ENCODE results near the gene TMEM18. TPM values are rescaled to one million over a fixed set of nuclear protein-coding genes. Genes with fewer than 3 reads are reported as not detected.
"Not testable (repeated sequence)": the region's sequence is repeated elsewhere in the genome, so short reads cannot be mapped to it uniquely, and the experiment has no call there.

Gene TMEM18
- total RNA-seq, 1 experiment from 2014 or later = 30.9 TPM

DNA sequence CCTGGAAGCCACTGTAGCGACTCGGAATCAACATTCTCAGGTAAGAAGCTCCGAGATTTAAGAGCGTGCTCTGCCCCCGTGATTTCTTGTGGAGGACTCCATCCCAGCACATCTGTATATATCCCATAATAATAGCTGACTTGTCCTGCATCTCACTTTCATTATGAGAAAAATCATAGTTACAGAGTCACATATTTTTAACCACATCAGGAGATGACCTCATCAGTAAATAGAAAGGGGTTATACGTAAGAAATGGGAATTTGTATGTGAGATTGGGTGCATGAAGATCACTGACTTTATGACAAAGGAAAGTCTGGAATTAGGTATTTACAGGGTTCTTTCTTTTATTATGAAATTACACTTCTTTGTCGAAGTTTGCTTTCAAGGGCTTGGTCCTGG, 16.4 kb upstream of the TMEM18 start:
- DNase-seq (ENCODE audit: low read depth) = no peak

DNA sequence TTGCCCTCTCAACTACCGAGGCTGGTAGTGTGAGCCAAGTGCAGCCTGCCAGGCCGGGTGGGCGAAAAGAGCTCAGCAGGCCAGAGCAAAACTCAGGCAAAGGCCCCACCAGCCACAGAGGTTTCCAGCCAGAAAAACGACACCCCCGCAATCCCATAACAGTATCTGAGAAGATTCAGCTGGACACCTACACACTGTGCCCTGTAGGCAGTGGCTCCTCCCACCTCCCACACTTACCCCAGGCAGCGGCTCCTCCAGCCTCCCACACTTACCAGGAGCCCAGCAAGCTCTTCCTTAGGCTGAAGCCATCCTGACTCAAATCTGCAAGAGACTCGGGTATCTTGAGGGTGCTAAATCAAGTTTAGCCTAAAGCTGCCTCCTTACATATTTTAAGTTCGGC, 15.6 kb upstream of the TMEM18 start:
- no peak for DNase-seq (ENCODE audit: low read depth)

DNA sequence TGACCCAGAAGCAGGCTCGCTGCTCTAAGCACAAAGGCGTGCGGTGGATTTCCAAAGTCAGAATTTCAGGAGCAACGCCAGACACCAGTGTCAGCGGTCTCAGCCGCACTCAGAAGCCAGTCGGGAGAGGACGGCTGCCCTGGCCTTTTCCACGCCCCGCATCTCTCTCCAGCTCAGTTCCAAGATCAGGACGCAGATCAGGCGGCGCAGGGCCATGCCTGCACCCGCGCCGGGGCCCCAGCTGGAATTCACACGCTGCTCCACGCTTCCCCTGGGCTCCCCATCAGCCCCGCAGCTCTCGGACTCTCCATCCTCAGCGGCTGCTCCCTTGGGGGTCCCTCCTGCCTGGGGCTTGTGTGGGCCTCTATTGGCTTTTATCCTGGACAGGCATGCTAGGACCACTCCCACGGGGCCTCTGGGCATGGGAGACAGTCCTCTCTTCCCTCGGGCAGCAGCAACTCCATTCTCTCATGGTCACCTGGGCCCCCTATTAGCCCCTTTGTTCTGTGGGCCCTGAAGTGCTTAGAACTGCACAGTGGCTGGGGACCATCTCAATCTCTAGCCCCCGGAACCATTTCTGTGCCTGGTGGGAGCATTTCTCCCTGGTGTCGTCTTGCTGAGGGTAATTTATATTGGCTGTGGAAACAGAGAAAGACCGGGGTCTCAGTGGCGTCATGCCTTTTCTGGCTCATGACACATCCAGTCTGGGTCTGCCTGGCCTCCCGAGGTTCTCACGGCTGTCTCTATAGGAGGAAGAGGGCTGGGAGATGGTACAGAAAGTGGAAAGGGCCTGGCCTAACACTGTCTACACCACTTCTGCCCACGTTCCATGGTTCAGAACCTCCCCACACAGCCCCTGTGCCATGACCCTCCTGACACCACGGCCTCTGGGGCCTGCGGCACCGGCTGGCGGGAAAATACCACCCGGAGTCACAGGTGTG, 14.9 kb upstream of the TMEM18 start:
- DNase-seq (ENCODE audit: low read depth) = no peak

- no peak for DNase-seq (ENCODE audit: low read depth)
Measured at GRCh38 chr2:690799-691198, 13.6 kb upstream of the TMEM18 start.

- no peak for DNase-seq (ENCODE audit: low read depth)
Measured at GRCh38 chr2:689877-690510, 12.8 kb upstream of the TMEM18 start.

DNA sequence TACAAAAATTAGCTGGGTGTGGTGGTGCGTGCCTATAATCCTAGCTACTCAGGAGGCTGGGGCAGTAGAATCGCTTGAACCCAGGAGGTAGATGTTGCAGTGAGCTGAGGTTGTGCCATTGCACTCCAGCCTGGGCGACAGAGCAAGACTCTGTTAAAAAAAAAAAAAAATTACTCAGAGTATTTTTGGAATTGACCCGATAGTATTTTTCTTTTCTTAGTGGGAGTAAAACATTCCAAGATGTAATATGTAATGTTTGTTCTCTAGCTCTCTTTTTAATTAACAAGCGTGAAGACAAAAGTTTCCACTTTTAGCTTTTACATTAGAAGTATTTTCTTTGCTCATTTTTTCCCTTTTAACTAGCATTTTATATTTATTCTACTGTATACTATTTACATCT, 12.0 kb upstream of the TMEM18 start:
- DNase-seq (ENCODE audit: low read depth) = no peak

DNA sequence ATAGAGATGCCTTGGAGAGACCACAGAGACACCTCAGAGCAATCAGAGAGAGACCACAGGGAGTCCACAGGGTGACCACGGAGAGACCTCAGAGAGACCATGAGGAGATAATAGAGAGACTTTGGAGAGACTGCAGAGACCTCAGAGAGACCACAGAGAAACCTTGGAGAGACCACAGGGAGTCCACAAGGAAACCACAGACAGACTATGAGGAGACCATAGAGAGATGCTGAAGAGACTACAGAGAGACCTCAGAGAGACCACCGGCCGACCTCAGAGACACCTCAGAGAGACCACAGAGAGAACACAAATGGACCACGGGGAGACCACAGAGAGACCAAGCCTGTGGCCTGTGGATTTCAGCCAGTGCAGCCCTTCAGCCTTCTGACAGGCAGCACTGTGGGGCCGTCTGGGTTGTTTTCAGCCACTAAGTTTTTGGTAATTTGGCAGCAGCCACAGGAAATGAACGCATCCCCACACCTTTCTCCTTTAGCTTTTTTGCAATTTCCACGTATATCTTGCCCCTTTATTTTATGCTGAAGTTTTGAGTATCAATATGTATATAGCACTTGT, 11.4 kb upstream of the TMEM18 start:
- DNase-seq (ENCODE audit: low read depth) = no peak

- no peak for DNase-seq (ENCODE audit: low read depth)
Measured at GRCh38 chr2:685421-685820, 8.2 kb upstream of the TMEM18 start.

DNA sequence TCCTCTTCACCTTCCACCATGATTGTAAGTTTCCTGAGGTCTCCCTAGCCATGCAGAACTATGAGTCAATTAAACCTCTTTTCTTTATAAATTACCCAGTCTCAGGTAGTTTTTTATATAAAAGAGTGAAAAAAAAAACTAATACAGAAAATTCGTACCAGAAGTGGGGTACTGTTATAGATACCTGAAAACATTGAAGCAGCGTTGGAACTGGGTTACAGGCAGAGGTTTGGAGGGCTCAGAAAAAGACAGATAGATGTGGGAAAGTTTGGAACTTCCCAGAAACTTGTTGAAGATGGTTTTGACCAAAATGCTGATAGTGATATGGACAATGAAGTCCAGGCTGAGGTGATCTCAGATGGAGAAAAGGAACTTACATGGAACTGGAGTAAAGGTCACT, 7.7 kb upstream of the TMEM18 start:
- DNase-seq (ENCODE audit: low read depth) = not testable (repeated sequence)

GRCh38 chr2:682226-682625, 5.0 kb upstream of the TMEM18 start:
- no peak for DNase-seq (ENCODE audit: low read depth)

DNA sequence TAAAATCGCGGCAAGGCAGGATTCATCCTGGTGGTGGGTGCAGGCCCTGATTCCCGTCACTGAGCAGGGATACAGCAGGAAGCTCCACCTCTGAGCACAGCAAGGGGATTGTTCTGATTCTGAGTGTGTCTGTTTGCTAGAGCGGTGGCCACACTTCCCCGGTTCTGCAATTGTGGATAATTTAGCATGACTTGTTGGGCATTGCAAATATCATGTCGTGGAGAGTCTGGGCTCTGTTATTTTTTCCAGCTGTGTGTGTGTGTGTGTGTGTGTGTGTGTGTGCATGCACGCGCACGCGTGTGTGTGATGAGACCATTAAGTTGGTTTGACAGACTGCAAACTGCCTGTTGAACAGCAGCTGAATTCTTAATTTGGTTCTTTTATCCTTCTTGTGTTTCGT, 4.1 kb upstream of the TMEM18 start:
- no peak for DNase-seq (ENCODE audit: low read depth)

- DNase-seq (ENCODE audit: low read depth) = no peak
Measured at GRCh38 chr2:680496-680895, 3.3 kb upstream of the TMEM18 start.

DNA sequence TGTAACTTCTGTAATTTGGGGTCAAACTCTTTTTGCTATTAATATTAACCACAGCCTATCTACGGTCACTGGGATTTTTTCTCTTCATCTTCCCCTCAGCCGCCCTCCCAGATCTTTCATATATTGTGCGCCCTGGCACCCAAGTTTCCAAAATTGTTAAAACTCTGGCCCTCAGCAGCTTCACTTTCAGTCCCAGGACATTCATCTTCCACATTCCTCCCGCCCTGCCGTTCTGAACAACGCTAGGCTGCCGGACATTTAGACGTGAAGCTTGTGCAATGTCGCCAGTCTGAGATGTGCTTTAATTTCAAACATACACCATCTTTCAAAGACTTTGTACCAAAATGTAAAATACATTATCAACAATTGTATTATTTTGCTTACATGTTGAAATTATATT, 1.8 kb upstream of the TMEM18 start:
- DNase-seq (ENCODE audit: low read depth) = no peak

DNA sequence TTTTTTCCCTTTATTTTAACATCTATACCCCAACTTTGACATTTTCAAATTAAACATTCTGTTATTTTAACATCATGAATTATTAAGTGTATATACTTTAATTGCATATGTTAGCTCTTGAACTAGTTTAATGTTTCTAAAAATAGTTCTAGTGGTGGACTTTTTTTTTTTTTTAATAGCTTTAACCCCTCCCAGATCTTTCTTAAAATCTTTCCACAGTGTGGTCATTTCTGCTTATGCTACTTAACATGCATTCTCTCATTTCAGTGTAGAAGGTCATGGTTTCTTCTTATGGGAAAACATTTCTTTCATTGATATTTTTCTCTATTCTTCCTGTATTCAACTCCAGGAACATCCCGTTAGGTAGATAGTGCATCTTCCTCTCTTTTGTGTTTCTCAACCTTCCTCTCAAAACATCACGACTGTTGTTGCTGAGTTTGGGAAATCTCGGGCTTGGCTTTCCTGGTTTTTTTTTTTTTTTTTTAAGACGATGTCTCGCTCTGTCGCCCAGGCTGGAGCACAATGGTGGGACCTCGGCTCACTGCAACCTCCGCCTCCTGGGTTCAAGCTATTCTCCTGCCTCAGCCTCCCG, 849 bp upstream of the TMEM18 start:
- DNase-seq (ENCODE audit: low read depth) = no peak

DNA sequence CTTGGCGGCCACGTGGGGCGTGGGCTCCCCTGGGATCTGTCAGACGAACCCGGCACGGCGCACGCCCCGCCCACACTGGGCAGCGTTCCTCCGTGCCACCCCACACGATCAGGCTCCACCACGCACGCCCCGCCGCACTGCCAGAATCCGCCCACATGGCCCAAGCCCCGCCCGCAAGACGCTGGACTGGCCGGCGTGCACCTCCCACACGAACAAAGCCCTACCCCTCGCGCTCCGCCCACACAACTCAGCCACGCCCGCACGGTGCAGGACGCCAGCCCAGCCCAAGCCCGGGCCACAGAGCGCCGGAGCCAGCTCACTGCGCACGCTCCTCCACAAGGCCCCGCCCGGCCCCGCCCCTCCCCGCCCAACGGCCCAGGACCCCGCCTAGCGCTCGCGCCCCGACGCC, 555 bp downstream of the TMEM18 start:
- DNase-seq (ENCODE audit: low read depth) = peak; percentile 100

DNA sequence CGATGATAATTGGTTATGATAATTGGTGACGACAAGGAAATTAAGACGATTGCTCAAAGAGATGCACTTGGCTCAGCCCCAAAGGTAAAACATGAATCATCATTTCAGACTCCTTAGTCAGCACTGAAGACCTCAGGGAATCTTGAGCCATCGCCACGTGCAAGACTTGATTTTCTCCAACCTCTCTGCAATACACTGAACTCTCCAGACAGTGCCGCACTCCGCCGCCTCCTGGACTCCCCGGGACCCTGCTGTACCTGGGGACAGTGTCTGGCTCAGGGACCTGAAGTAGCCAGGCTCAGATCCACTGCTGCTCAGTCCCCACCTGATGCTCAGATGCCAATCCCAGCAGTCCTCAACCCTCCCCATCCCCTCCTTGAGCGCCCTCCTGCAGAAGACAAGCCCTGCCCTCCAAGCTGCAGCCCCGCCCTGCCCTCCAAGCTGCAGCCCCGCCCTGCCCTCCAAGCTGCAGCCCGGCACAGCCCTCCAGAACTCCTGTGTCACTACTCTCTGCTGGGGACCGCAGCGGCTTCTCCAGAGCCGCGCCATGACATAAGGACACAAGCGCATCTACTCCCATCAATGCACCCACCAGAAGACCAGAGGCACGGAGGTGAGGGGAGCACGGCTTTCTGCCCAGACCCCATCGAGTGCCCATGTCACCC, 1.1 kb downstream of the TMEM18 start:
- DNase-seq (ENCODE audit: low read depth) = peak; percentile 74

- no peak for DNase-seq (ENCODE audit: low read depth)
Measured at GRCh38 chr2:675460-675859, 1.7 kb downstream of the TMEM18 start.

- DNase-seq (ENCODE audit: low read depth) = no peak
Measured at GRCh38 chr2:675051-675450, 2.2 kb downstream of the TMEM18 start.

- peak; percentile 28 for DNase-seq (ENCODE audit: low read depth)
Measured at GRCh38 chr2:674321-674985, 2.8 kb downstream of the TMEM18 start.

- DNase-seq (ENCODE audit: low read depth) = peak; percentile 61
Measured at GRCh38 chr2:673615-674320, 3.4 kb downstream of the TMEM18 start.

- DNase-seq (ENCODE audit: low read depth) = no peak
Measured at GRCh38 chr2:673016-673415, 4.2 kb downstream of the TMEM18 start.
